OCI-LY1 (cell line): ENCODE results near the gene SPACA6.

Experiments
- H2AFZ ChIP-seq: fragments of 200-600 bp; sonication (generic), shearing (Covaris generic); 2 replicates; pipeline ENCODE4 v1.6.0; 2014; ENCODE audit warnings: antibody characterized with exemption, mild to moderate bottlenecking, low read length
- H3F3A ChIP-seq: fragments of 200-600 bp; sonication (generic), shearing (Covaris generic); 2 replicates; pipeline ENCODE4 v1.6.0; 2014; ENCODE audit warnings: mild to moderate bottlenecking, antibody characterized with exemption, low read length, moderate library complexity; ENCODE audit not compliant: insufficient read depth
- H3K27ac ChIP-seq: fragments of 200-600 bp; sonication (generic); 2 replicates; pipeline ENCODE4 v1.5.1; 2014; ENCODE audit warnings: low read length, mixed run types, mild to moderate bottlenecking, low read depth; ENCODE audit not compliant: poor library complexity, severe bottlenecking
- H3K27me3 ChIP-seq: fragments of 200-600 bp; sonication (generic); 2 replicates; pipeline ENCODE4 v1.6.0; 2014; ENCODE audit warnings: antibody characterized with exemption, mild to moderate bottlenecking, low read length, moderate library complexity; ENCODE audit not compliant: insufficient read depth
- H3K36me3 ChIP-seq: fragments of 200-600 bp; sonication (generic); 2 replicates; pipeline ENCODE4 v1.6.1; 2014; ENCODE audit warnings: mild to moderate bottlenecking, antibody characterized with exemption, low read length, moderate library complexity, mixed read lengths; ENCODE audit not compliant: insufficient read depth
- H3K4me1 ChIP-seq: fragments of 200-600 bp; sonication (generic); 2 replicates; pipeline ENCODE4 v1.5.1; 2014; ENCODE audit warnings: mild to moderate bottlenecking, low read length, moderate library complexity; ENCODE audit not compliant: insufficient read depth, severe bottlenecking
- H3K4me2 ChIP-seq: fragments of 200-600 bp; sonication (generic), shearing (Covaris generic); 2 replicates; pipeline ENCODE4 v1.6.1; 2014; ENCODE audit warnings: low read length
- H3K4me3 ChIP-seq: fragments of 200-600 bp; sonication (generic); 2 replicates; pipeline ENCODE4 v1.5.1; 2014; ENCODE audit warnings: low read length, low read depth, mild to moderate bottlenecking, mixed read lengths; ENCODE audit not compliant: poor library complexity, severe bottlenecking
- H3K79me2 ChIP-seq: fragments of 200-600 bp; shearing (Covaris generic); 2 replicates; pipeline ENCODE4 v1.6.1; 2016; ENCODE audit warnings: mixed run types, low read length, mixed read lengths; ENCODE audit not compliant: insufficient read depth
- H3K9ac ChIP-seq: fragments of 200-600 bp; sonication (generic), shearing (Covaris generic); 2 replicates; pipeline ENCODE4 v1.6.1; 2014; ENCODE audit warnings: mild to moderate bottlenecking, low read length, mixed read lengths
- H3K9me2 ChIP-seq: fragments of 200-600 bp; sonication (generic), shearing (Covaris generic); 2 replicates; pipeline ENCODE4 v1.6.1; 2014; ENCODE audit warnings: low read depth, mild to moderate bottlenecking, low read length, mixed read lengths
- H3K9me3 ChIP-seq: fragments of 200-600 bp; shearing (Covaris generic); 2 replicates; pipeline ENCODE4 v1.6.1; 2014; ENCODE audit warnings: low read length, mixed read lengths
- H4K20me1 ChIP-seq: fragments of 200-600 bp; sonication (generic), shearing (Covaris generic); 2 replicates; pipeline ENCODE4 v1.6.0; 2016; ENCODE audit warnings: mild to moderate bottlenecking, low read length; ENCODE audit not compliant: insufficient read depth
- EZH2 ChIP-seq: fragments of 200-600 bp; sonication (generic), shearing (Covaris generic); IDR thresholded peaks from 2 replicates; pipeline ENCODE4 v1.8.0; 2017; ENCODE audit warnings: borderline replicate concordance, mixed run types, mild to moderate bottlenecking, antibody characterized with exemption, low read length, moderate library complexity, mixed read lengths
- TF ChIP-seq, protein P1 (sequence below): fragments of 200-600 bp; sonication (generic), shearing (Covaris generic); IDR thresholded peaks from 2 replicates; pipeline ENCODE4 v1.5.1; 2017; ENCODE audit warnings: mild to moderate bottlenecking, antibody characterized with exemption, low read length, moderate library complexity, mixed read lengths

The SPACA6 gene

DNA sequence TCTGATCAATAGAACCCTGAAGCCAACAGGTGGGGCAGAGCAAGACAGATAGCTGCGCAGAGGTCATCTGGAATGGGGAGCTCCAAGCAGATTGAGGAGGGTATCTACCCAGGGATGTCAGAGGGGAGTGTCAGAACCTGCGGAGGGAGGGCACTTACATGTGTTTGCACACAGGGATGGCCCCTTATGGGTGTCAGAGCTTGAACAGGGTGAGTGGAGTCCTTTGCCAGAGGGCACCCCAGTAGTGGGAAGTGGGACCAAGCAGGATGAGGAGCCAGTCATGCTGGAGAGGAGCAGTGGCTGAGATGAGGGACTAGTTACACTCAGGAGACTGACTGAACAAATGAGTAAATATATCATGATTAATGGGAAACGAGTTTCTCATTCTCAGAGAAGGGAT is 29.5 kb upstream of the SPACA6 start:
- Histone ChIP-seq H3F3A (no peaks in the 10 kb centered on the region), H4K20me1 (no peaks in the 10 kb centered on the region), H3K27me3 (no peaks in the 10 kb centered on the region), H3K4me1 (no peaks in the 10 kb centered on the region), H2AFZ (no peak overlapping the region), H3K27ac (no peak overlapping the region), H3K9ac (no peak overlapping the region), H3K79me2 (no peaks in the 10 kb centered on the region), H3K4me2 (no peak overlapping the region), H3K9me2 (no peaks in the 10 kb centered on the region), H3K4me3 (no peak overlapping the region), H3K36me3 (no peaks in the 10 kb centered on the region), H3K9me3 (no peaks in the 10 kb centered on the region)
- TF ChIP-seq, protein P1, sequence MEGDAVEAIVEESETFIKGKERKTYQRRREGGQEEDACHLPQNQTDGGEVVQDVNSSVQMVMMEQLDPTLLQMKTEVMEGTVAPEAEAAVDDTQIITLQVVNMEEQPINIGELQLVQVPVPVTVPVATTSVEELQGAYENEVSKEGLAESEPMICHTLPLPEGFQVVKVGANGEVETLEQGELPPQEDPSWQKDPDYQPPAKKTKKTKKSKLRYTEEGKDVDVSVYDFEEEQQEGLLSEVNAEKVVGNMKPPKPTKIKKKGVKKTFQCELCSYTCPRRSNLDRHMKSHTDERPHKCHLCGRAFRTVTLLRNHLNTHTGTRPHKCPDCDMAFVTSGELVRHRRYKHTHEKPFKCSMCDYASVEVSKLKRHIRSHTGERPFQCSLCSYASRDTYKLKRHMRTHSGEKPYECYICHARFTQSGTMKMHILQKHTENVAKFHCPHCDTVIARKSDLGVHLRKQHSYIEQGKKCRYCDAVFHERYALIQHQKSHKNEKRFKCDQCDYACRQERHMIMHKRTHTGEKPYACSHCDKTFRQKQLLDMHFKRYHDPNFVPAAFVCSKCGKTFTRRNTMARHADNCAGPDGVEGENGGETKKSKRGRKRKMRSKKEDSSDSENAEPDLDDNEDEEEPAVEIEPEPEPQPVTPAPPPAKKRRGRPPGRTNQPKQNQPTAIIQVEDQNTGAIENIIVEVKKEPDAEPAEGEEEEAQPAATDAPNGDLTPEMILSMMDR, result no peak
- TF ChIP-seq EZH2, result no peak

GRCh38 chr19:51664131-51664530 is 29.0 kb upstream of the SPACA6 start:
- Histone ChIP-seq H4K20me1 (no peaks in the 10 kb centered on the region), H3K27me3 (no peaks in the 10 kb centered on the region), H3K9me2 (no peaks in the 10 kb centered on the region), H3K36me3 (no peaks in the 10 kb centered on the region), H3K9ac (no peak overlapping the region), H3F3A (no peaks in the 10 kb centered on the region), H3K27ac (no peak overlapping the region), H3K4me2 (no peak overlapping the region), H3K4me3 (no peak overlapping the region), H3K4me1 (no peaks in the 10 kb centered on the region), H2AFZ (no peak overlapping the region), H3K9me3 (no peaks in the 10 kb centered on the region), H3K79me2 (no peaks in the 10 kb centered on the region)
- TF ChIP-seq, protein P1, result no peak

DNA sequence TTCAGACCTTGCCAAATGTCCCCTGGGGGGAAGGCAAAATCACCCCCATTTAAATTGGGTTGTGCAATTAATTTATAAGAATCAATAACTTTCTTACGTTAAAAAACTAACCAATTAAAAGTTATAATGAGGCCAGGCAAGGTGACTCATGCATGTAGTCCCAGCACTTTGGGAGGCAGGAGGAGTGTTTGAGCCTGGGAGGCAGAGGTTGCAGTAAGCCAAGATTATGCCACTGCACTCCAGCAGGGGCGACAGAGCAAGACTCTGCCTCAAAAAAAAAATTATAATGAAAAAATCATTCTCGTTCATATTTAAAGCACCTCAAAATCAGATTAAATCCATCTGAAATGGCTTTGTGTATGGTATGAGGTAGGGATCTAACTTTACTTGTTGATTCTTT is 28.1 kb upstream of the SPACA6 start:
- no peak for TF ChIP-seq EZH2
- TF ChIP-seq, protein P1, result peak; percentile 11; the same call in 1 of the 2 replicates
- Histone ChIP-seq H3K79me2 (no peaks in the 10 kb centered on the region), H3K9ac (no peak overlapping the region), H2AFZ (no peak overlapping the region), H4K20me1 (no peaks in the 10 kb centered on the region), H3K9me3 (no peaks in the 10 kb centered on the region), H3F3A (no peaks in the 10 kb centered on the region), H3K4me1 (no peaks in the 10 kb centered on the region), H3K27me3 (no peaks in the 10 kb centered on the region), H3K27ac (no peak overlapping the region), H3K9me2 (no peaks in the 10 kb centered on the region), H3K4me3 (no peak overlapping the region), H3K4me2 (no peak overlapping the region), H3K36me3 (no peaks in the 10 kb centered on the region)
